Liver (tissue), 3 donors: ENCODE data around the gene PRKCH.

Experiments used
- ATF3 ChIP-seq: IDR thresholded peaks from 2 replicates; pipeline ENCODE4 v1.6.1; 2016; ENCODE audit warnings: antibody characterized with exemption
- CTCF ChIP-seq: fragments of 150-350 bp; IDR thresholded peaks from 2 replicates; pipeline ENCODE4 v1.5.1; 2017; ENCODE audit warnings: improper control_type of control experiment, low read depth, low read length; ENCODE audit not compliant: missing input control
- GABPA ChIP-seq, 2 donors: IDR thresholded peaks in 1 of 2; conservative IDR thresholded peaks in 1 of 2; 2 replicates each; pipeline ENCODE4 v1.6.1; 2016; ENCODE audit warnings: antibody characterized with exemption in 2 of 2, mild to moderate bottlenecking in 1 of 2, moderate library complexity in 1 of 2
- HNF4G ChIP-seq: IDR thresholded peaks from 2 replicates; pipeline ENCODE4 v1.6.1; 2016; ENCODE audit warnings: antibody characterized with exemption
- MAX ChIP-seq: IDR thresholded peaks from 2 replicates; pipeline ENCODE4 v1.6.1; 2016; ENCODE audit warnings: antibody characterized with exemption
- NR2F2 ChIP-seq: IDR thresholded peaks from 2 replicates; pipeline ENCODE4 v1.6.1; 2016; ENCODE audit warnings: antibody characterized with exemption
- RAD21 ChIP-seq, 2 donors: IDR thresholded peaks; 2 replicates each; pipeline ENCODE4 v1.6.1; 2016; ENCODE audit warnings: antibody characterized with exemption in 2 of 2, mild to moderate bottlenecking in 2 of 2
- REST ChIP-seq: IDR thresholded peaks from 2 replicates; pipeline ENCODE4 v1.6.1; 2016; ENCODE audit warnings: antibody characterized with exemption, mild to moderate bottlenecking
- RXRA ChIP-seq, 2 donors: IDR thresholded peaks; 2 replicates each; pipeline ENCODE4 v1.6.1; 2017 to 2018; ENCODE audit warnings: antibody characterized with exemption in 2 of 2, mild to moderate bottlenecking in 1 of 2
- YY1 ChIP-seq: IDR thresholded peaks from 2 replicates; pipeline ENCODE4 v1.6.1; 2016; ENCODE audit warnings: antibody characterized with exemption, mild to moderate bottlenecking
- ZBTB33 ChIP-seq: IDR thresholded peaks from 2 replicates; pipeline ENCODE4 v1.6.1; 2016; ENCODE audit warnings: antibody characterized with exemption
- donor health status: healthy.
- donor health status: healthy.

GRCh38 chr14:61564618-61565091 is 243.3 kb downstream of the PRKCH start:
- TF ChIP-seq CTCF (no peak), GABPA (IDR thresholded peaks at IDR 0.05 in 1 of 2, conservative IDR thresholded peaks at IDR 0.05 in 1 of 2) (no peak), YY1 (no peak), ZBTB33 (no peak), RXRA (IDR thresholded peaks at IDR 0.05) (no peak), RAD21 (IDR thresholded peaks at IDR 0.05) (no peak), ATF3 (no peak), HNF4G (no peak), REST (no peak), NR2F2 (no peak), MAX (no peak)
